ENCODE data around the gene MYL9. TPM values are rescaled to one million over a fixed set of nuclear protein-coding genes. Genes with fewer than 3 reads are reported as not detected.

Gene MYL9
- total and polyA plus RNA-seq, 2 donors (not counting 3 experiments of a cell fraction or from before 2014, with no cell fraction given) = 41.7 to 116 TPM

GRCh38 chr20:36582821-36583220 lies 41.5 kb downstream of the MYL9 start:
- Histone ChIP-seq H4K20me1 (replicated peaks; ENCODE audit: control insufficient read depth, extremely low read depth, insufficient read depth, low read length) (no peaks in the 10 kb centered on the region), H3K79me2 (ENCODE audit: control insufficient read depth, insufficient read depth, low read length) (peaks cover 11% of the 10 kb centered on the region), H3K27ac (ENCODE audit: insufficient read depth, low read depth, low read length) (no peak overlapping the region), H3K9me1 (replicated peaks; ENCODE audit: control insufficient read depth, extremely low read depth, insufficient read depth, low read length) (no peaks in the 10 kb centered on the region), H3K4me1 (ENCODE audit: control insufficient read depth, extremely low read depth, insufficient read depth, low read length) (no peaks in the 10 kb centered on the region), H3K9me3 (replicated peaks; ENCODE audit: control insufficient read depth, insufficient read depth, low read length) (no peaks in the 10 kb centered on the region), H3K36me3 (ENCODE audit: control insufficient read depth in 2 of 2, extremely low read depth in 1 of 2, insufficient read depth in 2 of 2, low read length in 2 of 2) (peaks cover 5 to 14% of the 10 kb centered on the region in 2 experiments), H2AFZ (ENCODE audit: low read depth, low read length) (no peak overlapping the region), H3K27me3 (ENCODE audit: control insufficient read depth in 2 of 2, insufficient read depth in 2 of 2, low read length in 2 of 2) (no peaks in the 10 kb centered on the region), H3K9ac (replicated peaks; ENCODE audit: extremely low read depth, insufficient read depth, low read length) (no peak overlapping the region), H3K4me2 (ENCODE audit: insufficient read depth, low read length) (no peak overlapping the region), H3K4me3 (replicated peaks in 1 of 3; ENCODE audit: insufficient read depth in 1 of 3, low read depth in 1 of 3, low read length in 3 of 3) (no peak overlapping the region)
- BruUV-seq (replicated peaks) = no TSS peak
- DNase-seq (ENCODE audit: low read depth, low spot score) (no peak), FAIRE-seq (no peak)
- intact Hi-C loops (cut with micrococcal nuclease) (no loop called here), dilution Hi-C loops (cut with MboI; ENCODE audit: extremely low pct_ligation_motif_present, low sequenced_read_pairs) (no loop called here)
- TF ChIP-seq MYC (IDR thresholded peaks at IDR 0.05; ENCODE audit: low read depth, low read length) = no peak
- TF ChIP-seq POLR2AphosphoS5 (IDR thresholded peaks at IDR 0.05; ENCODE audit: insufficient read depth, low read depth, low read length) = no peak
- no peak for TF ChIP-seq FOS (IDR thresholded peaks at IDR 0.05; ENCODE audit: borderline replicate concordance, insufficient read depth, low read length)
- no peak for TF ChIP-seq EZH2 (IDR thresholded peaks at IDR 0.05; ENCODE audit: borderline replicate concordance, low read depth, low read length, severe bottlenecking)
- no peak for TF ChIP-seq JUN (IDR thresholded peaks at IDR 0.05; ENCODE audit: borderline replicate concordance, insufficient read depth, insufficient read length, low read depth)
- ChIA-PET POLR2A (no interaction called here), CTCF (no interaction called here)

DNA sequence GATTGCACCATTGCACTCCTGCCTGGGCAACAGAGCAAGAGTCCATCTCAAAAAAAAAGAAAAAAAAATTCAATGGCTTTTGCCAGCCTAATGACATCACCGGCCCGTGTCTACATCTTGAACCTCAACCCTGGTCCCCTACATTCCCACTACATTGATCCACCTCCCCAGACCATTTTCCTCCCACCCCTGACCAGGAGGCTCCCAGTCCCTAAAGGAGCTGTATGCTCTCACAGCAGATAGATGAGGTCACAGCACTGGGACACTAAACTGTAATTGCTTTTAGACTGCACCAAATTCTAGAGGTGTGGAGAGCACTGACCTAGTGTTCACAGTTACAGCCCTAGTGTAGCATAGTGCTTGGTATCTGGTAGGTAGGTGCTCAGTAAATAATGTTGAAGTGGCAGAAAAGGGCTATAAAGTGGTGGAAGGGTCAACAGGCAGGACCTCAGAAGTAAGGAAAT lies 42.7 kb downstream of the MYL9 start:
- Histone ChIP-seq H3K79me2 (ENCODE audit: control insufficient read depth, insufficient read depth, low read length) (no peaks in the 10 kb centered on the region), H3K36me3 (ENCODE audit: control insufficient read depth in 2 of 2, extremely low read depth in 1 of 2, insufficient read depth in 2 of 2, low read length in 2 of 2) (peaks cover 5 to 14% of the 10 kb centered on the region in 2 experiments), H3K4me2 (ENCODE audit: insufficient read depth, low read length) (no peak overlapping the region), H3K4me1 (ENCODE audit: control insufficient read depth, extremely low read depth, insufficient read depth, low read length) (no peaks in the 10 kb centered on the region), H3K9me1 (replicated peaks; ENCODE audit: control insufficient read depth, extremely low read depth, insufficient read depth, low read length) (no peaks in the 10 kb centered on the region), H4K20me1 (replicated peaks; ENCODE audit: control insufficient read depth, extremely low read depth, insufficient read depth, low read length) (no peaks in the 10 kb centered on the region), H3K27ac (ENCODE audit: insufficient read depth, low read depth, low read length) (no peak overlapping the region), H3K4me3 (replicated peaks in 1 of 3; ENCODE audit: insufficient read depth in 1 of 3, low read depth in 1 of 3, low read length in 3 of 3) (no peak overlapping the region), H3K9me3 (replicated peaks; ENCODE audit: control insufficient read depth, insufficient read depth, low read length) (no peaks in the 10 kb centered on the region), H2AFZ (ENCODE audit: low read depth, low read length) (no peak overlapping the region), H3K27me3 (ENCODE audit: control insufficient read depth in 2 of 2, insufficient read depth in 2 of 2, low read length in 2 of 2) (no peaks in the 10 kb centered on the region), H3K9ac (replicated peaks; ENCODE audit: extremely low read depth, insufficient read depth, low read length) (no peak overlapping the region)
- intact Hi-C loops (cut with micrococcal nuclease) (no loop called here), dilution Hi-C loops (cut with MboI; ENCODE audit: extremely low pct_ligation_motif_present, low sequenced_read_pairs) (no loop called here)
- BruUV-seq (replicated peaks) = no TSS peak
- ChIA-PET POLR2A (no interaction called here), CTCF (interaction anchor here (1.0 kb wide), 1 partner anchor 16 kb away, joined by 3 read pairs; no protein-coding TSS in a partner anchor)
- DNase-seq (ENCODE audit: low read depth, low spot score) = no peak
- no peak for FAIRE-seq
- TF ChIP-seq MYC (IDR thresholded peaks at IDR 0.05; ENCODE audit: low read depth, low read length) (no peak), JUN (IDR thresholded peaks at IDR 0.05; ENCODE audit: borderline replicate concordance, insufficient read depth, insufficient read length, low read depth) (no peak), MAX (IDR thresholded peaks at IDR 0.05; ENCODE audit: insufficient read depth, insufficient read length) (no peak), POLR2A (IDR thresholded peaks at IDR 0.05; ENCODE audit: low read depth, low read length) (no peak), POLR2AphosphoS5 (IDR thresholded peaks at IDR 0.05; ENCODE audit: insufficient read depth, low read depth, low read length) (no peak), GATA2 (IDR thresholded peaks at IDR 0.05; ENCODE audit: insufficient read depth, insufficient read length, low read depth, low read length) (no peak), EZH2 (IDR thresholded peaks at IDR 0.05; ENCODE audit: borderline replicate concordance, low read depth, low read length, severe bottlenecking) (no peak), FOS (IDR thresholded peaks at IDR 0.05; ENCODE audit: borderline replicate concordance, insufficient read depth, low read length) (no peak)
- TF ChIP-seq, protein P1, sequence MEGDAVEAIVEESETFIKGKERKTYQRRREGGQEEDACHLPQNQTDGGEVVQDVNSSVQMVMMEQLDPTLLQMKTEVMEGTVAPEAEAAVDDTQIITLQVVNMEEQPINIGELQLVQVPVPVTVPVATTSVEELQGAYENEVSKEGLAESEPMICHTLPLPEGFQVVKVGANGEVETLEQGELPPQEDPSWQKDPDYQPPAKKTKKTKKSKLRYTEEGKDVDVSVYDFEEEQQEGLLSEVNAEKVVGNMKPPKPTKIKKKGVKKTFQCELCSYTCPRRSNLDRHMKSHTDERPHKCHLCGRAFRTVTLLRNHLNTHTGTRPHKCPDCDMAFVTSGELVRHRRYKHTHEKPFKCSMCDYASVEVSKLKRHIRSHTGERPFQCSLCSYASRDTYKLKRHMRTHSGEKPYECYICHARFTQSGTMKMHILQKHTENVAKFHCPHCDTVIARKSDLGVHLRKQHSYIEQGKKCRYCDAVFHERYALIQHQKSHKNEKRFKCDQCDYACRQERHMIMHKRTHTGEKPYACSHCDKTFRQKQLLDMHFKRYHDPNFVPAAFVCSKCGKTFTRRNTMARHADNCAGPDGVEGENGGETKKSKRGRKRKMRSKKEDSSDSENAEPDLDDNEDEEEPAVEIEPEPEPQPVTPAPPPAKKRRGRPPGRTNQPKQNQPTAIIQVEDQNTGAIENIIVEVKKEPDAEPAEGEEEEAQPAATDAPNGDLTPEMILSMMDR (IDR thresholded peaks at IDR 0.05; ENCODE audit: extremely low read depth in 1 of 2, insufficient read depth in 1 of 2, low read depth in 1 of 2, low read length in 2 of 2) = no peak
